Measurements from ENCODE around the gene PLCG1. TPM values are rescaled to one million over a fixed set of nuclear protein-coding genes. Genes with fewer than 3 reads are reported as not detected.

The PLCG1 gene
- polyA plus RNA-seq, 1 donor from 2014 or later = 164 TPM

GRCh38 chr20:41152108-41152757 is 14.9 kb downstream of the PLCG1 start:
- Histone ChIP-seq H3K27me3 (ENCODE audit: insufficient read depth, low read depth, low read length) (no peaks in the 10 kb centered on the region), H3K9ac (ENCODE audit: low read length) (no peak overlapping the region), H3K27ac (ENCODE audit: low read length) (no peak overlapping the region), H2AFZ (ENCODE audit: low read depth, low read length) (no peak overlapping the region), H3K36me3 (ENCODE audit: insufficient read depth, low read length) (no peaks in the 10 kb centered on the region), H3F3A (ENCODE audit: insufficient read depth, low read length, poor library complexity, severe bottlenecking) (no peaks in the 10 kb centered on the region), H3K4me2 (ENCODE audit: low read length) (no peak overlapping the region), H3K9me3 (ENCODE audit: low read length) (no peaks in the 10 kb centered on the region), H3K79me2 (replicated peaks; ENCODE audit: insufficient read depth, low read length) (peaks cover 95% of the 10 kb centered on the region), H3K4me3 (ENCODE audit: low read length) (no peak overlapping the region), H3K9me2 (ENCODE audit: insufficient read depth, low read length) (no peaks in the 10 kb centered on the region), H4K20me1 (ENCODE audit: insufficient read depth) (peaks cover 30% of the 10 kb centered on the region)
- TF ChIP-seq CTCF (IDR thresholded peaks at IDR 0.05; ENCODE audit: poor library complexity, severe bottlenecking) (no peak), POLR2AphosphoS5 (IDR thresholded peaks at IDR 0.05) (no peak)

GRCh38 chr20:41154436-41155176 is 17.3 kb downstream of the PLCG1 start:
- no peak overlapping the region for H3K4me2 ChIP-seq (ENCODE audit: low read length)
- H3K9ac ChIP-seq (ENCODE audit: low read length) = no peak overlapping the region
- TF ChIP-seq TAF1 (IDR thresholded peaks at IDR 0.05; ENCODE audit: low read depth) = no peak
- no peak for TF ChIP-seq EP300 (conservative IDR thresholded peaks at IDR 0.05; ENCODE audit: poor library complexity, severe bottlenecking)
- no peak for TF ChIP-seq EZH2 (IDR thresholded peaks at IDR 0.05; ENCODE audit: borderline replicate concordance, insufficient read depth, low read length, poor library complexity, severe bottlenecking)
- TF ChIP-seq CTCF (IDR thresholded peaks at IDR 0.05; ENCODE audit: poor library complexity, severe bottlenecking) = no peak
- TF ChIP-seq SMC3 (conservative IDR thresholded peaks at IDR 0.05; ENCODE audit: poor library complexity) = no peak
- no peak for TF ChIP-seq REST (IDR thresholded peaks at IDR 0.05; ENCODE audit: borderline replicate concordance)
- TF ChIP-seq RAD21 (conservative IDR thresholded peaks at IDR 0.05) = no peak
- no peak for TF ChIP-seq POLR2AphosphoS5 (IDR thresholded peaks at IDR 0.05)
- TF ChIP-seq MXI1 (conservative IDR thresholded peaks at IDR 0.05; ENCODE audit: poor library complexity, severe bottlenecking) = no peak
- H3K36me3 ChIP-seq (ENCODE audit: insufficient read depth, low read length) = no peaks in the 10 kb centered on the region
- no peak overlapping the region for H3K27ac ChIP-seq (ENCODE audit: low read length)
- peaks cover 32% of the 10 kb centered on the region for H4K20me1 ChIP-seq (ENCODE audit: insufficient read depth)
- no peaks in the 10 kb centered on the region for H3K9me2 ChIP-seq (ENCODE audit: insufficient read depth, low read length)
- H3K79me2 ChIP-seq (replicated peaks; ENCODE audit: insufficient read depth, low read length) = peaks cover 83% of the 10 kb centered on the region
- H3K9me3 ChIP-seq (ENCODE audit: low read length) = no peaks in the 10 kb centered on the region
- H3K27me3 ChIP-seq (ENCODE audit: insufficient read depth, low read depth, low read length) = no peaks in the 10 kb centered on the region
- H3F3A ChIP-seq (ENCODE audit: insufficient read depth, low read length, poor library complexity, severe bottlenecking) = no peaks in the 10 kb centered on the region
- H2AFZ ChIP-seq (ENCODE audit: low read depth, low read length) = no peak overlapping the region
- H3K4me3 ChIP-seq (ENCODE audit: low read length) = no peak overlapping the region

Data from neural cell (in vitro differentiated cells).